Stimulated activated CD4-positive, alpha-beta T cell treated with anti-CD3 and anti-CD28 coated beads, TNF-alpha, amount 100 ng/mL, for 4 hours (primary cell): ENCODE measurements around the gene GTPBP10.

Experiments
- DNase-seq, 3 experiments: peaks; one replicate each; pipeline ENCODE4 v3.0.0-alpha.2; 2020; ENCODE audit warnings: low read depth in 3 of 3

GTPBP10 gene

DNA sequence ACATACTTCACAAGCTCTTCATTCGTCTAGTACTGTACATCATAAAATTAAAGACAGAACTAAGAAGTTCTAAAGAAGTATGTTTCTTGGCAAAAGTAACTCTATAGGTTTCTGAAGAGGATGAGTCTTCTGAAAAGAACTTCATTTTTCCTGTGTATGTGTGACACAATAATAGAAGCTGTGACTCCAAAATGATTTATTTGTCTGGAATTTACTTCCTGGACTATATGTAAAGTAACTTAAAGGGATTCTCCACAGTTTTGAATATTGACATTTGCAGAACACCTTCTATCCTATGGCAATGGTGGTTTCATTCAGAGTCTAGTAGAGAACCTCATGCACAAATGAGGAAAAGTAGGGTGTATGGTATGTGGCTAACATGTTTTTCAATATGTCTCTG is 36.9 kb downstream of the GTPBP10 start:
- DNase-seq = no peak

DNA sequence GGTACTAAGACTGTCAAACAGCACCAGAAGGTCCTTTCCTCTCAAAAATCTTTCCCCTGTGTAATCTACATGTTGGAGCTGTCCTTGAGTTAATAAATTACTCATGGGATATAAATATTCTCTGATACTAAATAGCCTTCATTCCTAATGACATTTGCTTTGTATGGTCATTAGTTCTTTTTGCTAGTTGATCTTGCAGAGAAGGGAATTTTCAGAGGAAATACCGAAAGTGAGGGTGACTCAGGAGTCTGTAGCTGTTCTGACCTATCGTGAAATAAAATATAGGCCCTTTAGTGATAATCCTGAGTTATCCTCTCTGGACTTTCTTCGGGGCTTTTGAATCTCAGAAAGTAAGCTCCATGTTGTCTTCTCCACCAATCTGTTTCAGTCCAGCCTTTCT is 37.3 kb downstream of the GTPBP10 start:
- no peak for DNase-seq

DNA sequence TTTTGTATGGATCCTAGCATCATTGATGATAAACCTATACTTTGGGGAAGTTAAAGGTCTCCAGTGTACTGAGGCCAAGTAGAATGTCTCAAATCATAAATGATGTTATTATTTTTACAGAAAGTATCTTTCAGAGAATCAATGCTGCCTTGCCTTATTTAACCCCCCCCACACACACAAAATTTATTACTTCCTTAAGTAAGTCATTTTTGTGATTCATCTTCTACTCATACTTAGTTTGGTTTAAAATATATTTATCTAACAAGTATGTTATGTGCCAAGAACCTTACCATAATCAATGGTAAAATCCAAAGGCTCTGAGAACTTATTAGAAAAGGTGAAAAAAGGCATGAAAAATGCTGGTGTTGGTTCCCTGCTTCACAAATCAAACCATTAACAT is 37.9 kb downstream of the GTPBP10 start:
- no peak for DNase-seq

DNA sequence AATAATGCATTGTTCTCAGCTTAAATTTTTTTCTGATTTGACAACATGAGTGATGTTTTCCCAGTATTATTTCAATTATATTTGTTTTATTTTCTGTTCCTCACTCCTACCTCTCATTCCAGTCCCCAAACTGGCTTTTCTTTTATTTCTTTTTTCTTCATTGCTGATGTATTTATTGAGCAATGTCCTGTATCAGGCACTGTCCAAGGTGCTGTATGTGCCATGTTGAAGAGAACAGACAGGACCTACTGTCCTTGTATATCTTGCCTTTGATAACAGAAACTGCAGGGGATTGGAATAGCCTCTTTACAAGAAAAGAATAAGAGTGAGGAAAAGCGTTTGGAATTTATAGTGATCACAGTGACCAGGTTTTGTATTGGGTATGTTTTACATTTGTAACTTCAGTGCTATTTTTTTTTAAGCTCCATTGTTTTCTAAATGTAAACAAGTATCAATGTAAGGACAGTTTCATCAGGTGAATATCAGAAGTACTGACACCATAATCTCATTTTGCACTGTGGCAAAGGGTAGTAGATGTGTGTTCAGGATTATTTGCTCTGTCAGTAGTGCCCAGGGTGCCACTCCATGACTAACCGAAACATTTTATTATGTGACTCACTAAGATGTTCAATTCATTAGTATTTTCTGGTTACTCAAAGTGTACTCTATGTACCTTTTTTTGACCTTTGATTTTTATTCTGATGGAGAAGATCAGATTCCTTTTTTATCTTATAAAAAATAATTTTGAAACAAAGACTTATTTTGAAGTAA is 41.1 kb downstream of the GTPBP10 start:
- DNase-seq = no peak

DNA sequence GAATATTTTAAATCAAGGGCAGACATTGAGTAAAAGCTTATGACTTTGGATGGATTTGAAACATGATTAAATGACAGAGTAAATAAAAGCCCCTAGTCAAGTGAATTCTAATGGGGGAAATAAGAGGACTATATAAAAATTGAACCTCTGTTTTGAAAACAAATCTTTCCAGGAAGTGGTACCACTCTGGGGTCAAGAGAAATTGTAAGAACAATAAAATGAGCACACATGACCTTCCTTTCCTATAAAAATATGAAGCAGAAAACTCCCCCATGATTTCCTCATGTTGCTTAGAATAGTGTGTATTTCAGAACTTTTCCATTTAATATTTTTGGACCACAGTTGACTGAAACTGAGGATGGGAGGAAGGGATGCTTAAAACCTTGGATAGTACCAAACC is 44.4 kb downstream of the GTPBP10 start:
- no peak for DNase-seq

DNA sequence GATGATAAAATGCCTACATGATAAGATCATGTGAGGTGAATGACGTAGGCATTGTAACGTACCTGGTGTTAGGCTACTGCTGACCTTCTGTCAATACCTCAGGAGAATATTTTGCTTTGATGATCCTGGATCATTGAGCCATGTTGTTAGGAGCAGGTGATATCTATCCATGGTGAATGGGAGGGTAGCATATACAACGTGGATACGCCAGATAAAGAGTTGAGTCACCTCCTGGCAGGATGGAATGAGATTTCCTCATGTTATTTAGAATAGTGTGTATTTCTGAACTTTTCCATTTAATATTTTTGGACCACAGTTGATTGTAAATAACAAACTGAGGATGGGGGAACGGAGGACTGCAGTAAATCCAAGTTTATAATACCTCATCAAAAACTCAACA is 45.0 kb downstream of the GTPBP10 start:
- no peak for DNase-seq

DNA sequence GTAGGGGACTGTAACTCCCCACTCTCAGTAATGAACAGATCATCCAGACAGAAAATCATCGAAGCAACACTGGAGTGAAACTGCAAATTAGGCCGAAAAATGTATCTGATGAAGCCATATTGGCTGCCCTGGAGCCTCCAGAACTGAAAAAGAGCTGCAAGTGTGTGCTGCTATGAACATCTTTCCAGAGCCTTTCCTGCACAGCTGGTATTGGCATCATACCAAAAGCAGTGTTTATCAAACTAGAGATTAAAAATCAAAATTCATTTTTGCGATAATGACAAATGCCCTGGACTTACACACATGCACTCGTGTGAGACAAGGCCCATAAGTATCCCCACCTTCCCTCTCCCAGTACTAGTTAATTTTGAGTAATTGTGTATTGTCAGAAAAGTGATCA is 49.9 kb downstream of the GTPBP10 start:
- no peak for DNase-seq

DNA sequence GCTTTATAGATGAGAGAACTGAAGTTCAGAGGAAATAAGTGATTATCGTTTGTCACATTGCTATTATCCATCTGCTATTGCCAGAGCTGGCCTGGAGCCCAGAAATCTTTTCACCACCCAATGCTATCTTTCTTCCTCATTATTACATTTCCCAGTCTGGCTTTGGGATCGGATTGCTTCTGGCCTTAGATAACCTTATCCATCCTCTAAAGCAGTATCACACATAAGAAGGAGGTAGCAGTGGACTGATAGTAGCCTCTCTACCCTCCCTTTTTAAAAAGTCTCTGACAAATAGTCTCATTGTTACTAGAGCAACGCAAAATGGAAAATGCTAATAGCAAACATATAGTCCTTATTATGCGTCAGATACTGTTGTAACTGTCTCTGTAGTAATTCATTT is 55.5 kb downstream of the GTPBP10 start:
- no peak for DNase-seq

DNA sequence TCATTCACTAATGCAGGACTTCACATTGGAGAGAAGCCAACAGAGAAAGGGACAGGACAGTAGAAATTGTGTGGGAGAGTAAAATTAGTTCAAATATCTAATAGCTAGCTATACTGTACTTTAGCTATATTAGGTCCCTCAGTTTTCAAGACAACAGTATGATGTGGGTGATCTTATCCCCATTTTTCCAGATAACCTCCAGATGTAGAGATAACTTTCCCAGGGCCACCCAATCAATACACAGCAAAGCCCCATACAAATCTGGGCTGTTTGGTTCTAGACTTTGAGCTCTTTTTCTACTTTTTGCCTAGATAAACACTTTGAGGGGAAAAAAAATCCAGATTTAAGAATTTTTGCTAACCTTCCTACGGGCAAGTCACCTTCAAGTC is 56.3 kb downstream of the GTPBP10 start:
- no peak for DNase-seq

DNA sequence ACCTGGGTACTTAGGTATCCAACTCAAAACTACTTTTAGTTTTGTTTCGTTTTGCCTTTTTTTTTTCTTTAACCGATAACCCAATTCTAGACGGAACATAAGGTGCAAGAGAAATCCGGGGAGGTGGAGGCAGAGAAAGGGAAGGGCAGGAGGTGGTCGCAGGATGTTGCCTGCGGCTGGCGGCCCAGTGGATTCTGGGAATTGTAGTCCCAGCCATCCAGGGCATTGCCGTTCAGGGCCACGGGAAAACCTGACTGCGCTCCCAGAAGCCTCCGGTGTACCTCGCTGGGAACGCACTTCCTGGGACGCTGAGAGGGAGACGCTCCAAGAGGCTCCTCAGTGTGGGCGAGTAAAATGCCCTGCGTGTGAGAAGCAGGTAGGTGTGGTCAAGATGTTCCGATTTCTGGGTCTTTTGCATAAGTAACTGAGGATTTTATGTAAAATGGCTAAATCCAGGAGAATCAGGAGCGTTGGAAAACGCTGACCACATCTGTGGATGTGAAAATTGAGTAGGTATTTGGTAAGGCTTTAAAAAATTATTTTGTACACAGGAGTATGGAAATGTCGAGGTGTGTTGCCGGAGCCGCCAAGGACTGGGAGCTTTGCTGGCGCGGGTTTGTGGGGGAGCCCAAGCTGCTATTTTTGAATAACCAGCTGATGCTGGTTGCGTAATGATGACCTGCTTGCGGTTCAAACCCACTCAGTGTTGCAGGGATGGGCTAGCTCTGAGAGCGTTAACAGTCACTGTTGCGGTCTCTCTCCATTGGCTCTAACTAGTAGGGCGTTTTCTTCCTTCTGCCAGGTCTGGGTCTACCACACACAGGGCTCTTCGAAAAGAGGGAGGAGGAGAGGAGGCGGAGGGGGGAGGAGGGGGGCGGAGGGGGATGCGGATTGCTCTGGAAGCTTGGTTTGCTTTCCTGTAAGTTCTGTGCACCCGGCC is 56.9 kb downstream of the GTPBP10 start, which contains the start of gene CLDN12:
Gene CLDN12 (plus strand): TSS at position 288 of the 940 bp plus-strand sequence. CDS start 9,216 bp downstream, outside the sequence.
- peak; percentile 9 to 35 (median 35) for DNase-seq

DNA sequence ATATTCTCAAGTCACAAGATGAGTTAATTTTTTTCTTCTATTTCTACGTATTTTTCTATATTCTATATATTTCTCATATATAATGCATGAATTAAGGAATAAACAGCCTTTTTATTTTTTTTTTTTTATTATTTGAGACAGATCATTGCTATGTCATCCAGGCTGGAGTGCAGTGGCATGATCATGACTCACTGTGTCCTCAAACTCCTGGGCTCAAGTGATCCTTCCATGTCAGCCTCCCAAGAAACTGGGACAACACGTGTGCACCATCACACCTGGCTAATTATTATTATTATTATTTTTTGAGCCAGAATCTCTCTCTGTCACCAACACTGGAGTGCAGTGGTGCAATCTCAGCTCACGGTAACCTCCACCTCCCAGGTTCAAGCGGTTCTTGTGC is 58.3 kb downstream of the GTPBP10 start:
- no peak for DNase-seq

DNA sequence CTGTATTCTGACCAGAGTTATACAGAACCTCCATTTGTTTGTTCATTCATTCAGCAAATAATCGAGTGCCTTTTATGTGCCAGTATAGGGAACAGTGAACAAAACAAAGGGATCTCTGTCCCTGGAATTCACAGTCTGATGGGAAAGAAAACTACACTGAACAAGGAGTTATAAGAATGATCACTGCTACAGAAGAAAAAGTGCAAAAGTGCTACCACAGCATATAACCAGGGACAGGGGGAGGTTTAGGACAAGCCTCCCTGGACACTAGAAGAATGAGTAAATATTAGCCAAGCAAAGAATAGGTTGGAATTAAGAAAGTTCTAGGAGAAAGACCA is 60.9 kb downstream of the GTPBP10 start:
- DNase-seq = no peak

DNA sequence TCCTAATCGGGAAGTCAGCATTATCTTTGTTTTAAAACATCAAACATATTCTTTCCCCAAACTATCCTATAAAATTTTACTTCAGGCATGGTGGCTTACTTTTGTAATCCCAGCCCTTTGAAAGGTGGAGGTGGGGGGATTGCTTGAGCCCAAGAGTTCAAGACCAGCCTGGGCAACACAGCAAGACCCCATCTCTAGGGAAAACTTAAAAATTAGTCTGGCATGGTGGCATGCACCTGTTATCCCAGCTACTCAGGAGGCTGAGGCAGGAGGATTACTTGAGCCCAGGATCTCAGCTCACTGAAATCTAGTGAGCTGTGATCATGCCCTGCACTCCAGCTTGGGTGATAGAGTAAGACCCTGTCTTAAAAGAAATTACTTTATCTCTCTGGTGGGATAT is 61.6 kb downstream of the GTPBP10 start:
- no peak for DNase-seq

DNA sequence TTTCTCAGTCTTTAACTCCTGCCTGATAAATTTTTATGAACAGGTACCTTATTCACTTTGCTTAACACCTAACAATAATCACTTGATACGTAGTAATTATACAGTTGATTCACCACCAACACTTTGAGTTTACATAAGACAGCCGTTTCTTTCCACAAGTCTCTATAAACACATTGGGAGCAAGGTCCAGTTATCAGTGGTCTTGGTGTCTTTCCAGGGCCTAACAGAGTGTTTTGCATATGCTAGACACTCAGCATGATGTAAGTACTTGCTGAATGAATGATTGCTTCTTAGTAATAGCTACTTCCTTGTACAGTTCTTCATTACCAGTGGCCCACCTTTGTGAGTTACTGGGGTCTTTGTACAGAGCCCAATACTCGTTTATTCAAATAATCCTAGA is 63.2 kb downstream of the GTPBP10 start:
- DNase-seq = no peak

DNA sequence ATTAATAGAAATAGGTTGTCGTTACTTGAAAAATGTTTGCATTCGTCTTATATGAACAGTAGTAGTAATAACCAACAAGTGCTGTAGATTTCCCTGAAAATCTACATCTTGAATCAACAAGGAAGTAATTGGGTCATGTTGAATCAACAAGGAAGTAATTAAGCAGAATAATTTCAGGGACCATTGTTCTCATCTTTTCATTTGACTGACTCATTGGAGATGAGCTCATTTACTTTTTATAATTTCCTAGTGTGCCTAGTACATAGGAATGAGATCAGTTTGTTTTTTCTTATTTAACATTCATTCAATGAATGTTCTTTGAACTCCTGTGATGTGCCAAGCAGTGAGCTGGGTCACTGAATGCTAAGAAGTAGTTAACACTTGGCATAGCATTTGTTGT is 65.0 kb downstream of the GTPBP10 start:
- no peak for DNase-seq

DNA sequence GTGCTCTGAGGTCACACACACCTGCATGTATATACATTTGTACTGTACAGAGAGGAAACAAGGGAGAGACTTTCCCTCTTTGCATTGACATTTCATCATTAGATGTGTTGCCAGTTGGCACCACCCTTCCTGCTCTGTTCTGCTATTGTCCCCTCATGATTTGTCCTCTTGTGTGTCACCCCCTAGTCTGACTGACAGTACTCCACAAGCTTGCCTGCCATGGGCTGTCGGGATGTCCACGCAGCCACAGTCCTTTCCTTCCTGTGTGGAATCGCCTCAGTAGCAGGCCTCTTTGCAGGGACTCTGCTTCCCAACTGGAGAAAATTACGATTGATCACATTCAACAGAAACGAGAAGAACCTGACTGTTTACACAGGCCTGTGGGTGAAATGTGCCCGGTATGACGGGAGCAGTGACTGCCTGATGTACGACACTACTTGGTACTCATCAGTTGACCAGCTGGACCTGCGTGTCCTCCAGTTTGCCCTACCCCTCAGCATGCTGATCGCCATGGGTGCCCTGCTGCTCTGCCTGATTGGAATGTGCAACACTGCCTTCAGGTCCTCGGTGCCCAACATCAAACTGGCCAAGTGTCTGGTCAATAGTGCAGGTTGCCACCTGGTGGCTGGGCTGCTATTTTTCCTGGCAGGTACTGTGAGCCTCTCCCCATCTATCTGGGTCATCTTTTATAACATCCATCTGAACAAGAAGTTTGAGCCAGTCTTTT is 66.1 kb downstream of the GTPBP10 start:
- DNase-seq = no peak

DNA sequence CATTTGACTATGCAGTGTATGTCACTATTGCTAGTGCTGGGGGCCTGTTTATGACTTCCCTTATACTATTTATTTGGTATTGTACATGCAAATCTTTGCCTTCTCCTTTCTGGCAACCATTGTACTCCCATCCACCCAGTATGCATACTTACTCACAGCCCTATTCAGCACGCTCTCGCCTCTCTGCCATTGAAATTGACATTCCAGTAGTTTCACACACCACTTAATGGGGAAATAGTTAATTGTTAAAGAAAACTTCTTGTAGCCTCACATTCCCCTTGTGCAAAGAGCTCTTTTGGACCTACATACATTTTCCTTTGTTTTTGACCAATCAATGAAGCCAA is 66.6 kb downstream of the GTPBP10 start:
- DNase-seq = no peak

DNA sequence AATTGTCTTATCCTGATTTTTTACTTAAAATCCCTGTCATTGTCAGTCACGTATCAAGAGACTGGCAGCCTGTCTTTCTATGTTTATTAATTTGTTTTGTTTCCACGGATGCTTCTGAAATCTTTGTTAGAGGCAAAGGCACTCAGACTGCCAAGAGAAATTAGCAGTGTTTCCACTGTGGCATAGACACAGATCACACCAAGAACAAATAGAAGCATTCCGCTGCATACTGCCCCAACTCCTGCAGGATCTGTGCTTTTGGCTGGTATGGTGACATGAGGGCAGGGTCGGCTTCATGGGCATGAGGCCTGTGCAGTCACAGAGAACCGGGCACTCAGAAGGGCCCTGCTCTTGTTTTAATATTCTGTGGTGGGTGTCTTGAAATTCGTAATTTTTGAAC is 75.1 kb downstream of the GTPBP10 start:
- DNase-seq = no peak

DNA sequence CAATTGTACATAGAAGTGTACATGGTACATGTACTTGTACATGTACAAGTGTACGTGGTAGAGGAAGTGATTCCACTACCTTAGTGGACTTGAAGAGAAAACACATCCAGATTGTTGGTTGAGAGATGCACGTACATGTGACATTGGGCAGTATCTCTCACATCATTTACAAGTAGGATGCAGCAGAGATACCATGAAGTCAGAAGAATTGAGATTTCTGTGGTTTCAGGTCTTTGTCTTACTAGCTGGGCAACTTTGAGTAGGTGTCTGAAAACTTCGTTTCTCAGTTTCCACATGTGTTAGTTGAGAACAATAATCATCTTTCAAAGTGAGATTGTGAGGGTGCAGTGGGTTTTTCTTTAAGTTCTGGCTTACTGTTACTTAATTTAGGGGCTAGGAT is 78.2 kb downstream of the GTPBP10 start:
- no peak for DNase-seq

DNA sequence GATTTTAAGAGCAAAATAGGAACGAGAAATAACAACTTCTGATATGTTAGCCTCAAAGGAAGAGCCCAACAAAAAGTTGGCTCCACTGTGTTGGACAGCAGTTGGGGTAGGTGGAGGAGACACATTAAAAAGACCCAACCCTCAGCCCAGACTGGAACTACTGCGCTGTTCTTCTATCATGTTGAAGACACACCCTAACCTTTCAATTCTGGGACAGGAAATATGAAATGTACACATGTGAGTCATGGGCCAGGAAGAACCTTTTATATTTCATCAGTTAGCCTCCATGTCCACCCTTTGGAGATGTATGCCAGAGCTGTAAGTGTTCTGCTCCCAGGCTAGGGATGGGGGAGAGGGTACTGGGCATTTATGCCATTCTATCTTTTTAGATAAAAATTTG is 78.9 kb downstream of the GTPBP10 start:
- DNase-seq = no peak

DNA sequence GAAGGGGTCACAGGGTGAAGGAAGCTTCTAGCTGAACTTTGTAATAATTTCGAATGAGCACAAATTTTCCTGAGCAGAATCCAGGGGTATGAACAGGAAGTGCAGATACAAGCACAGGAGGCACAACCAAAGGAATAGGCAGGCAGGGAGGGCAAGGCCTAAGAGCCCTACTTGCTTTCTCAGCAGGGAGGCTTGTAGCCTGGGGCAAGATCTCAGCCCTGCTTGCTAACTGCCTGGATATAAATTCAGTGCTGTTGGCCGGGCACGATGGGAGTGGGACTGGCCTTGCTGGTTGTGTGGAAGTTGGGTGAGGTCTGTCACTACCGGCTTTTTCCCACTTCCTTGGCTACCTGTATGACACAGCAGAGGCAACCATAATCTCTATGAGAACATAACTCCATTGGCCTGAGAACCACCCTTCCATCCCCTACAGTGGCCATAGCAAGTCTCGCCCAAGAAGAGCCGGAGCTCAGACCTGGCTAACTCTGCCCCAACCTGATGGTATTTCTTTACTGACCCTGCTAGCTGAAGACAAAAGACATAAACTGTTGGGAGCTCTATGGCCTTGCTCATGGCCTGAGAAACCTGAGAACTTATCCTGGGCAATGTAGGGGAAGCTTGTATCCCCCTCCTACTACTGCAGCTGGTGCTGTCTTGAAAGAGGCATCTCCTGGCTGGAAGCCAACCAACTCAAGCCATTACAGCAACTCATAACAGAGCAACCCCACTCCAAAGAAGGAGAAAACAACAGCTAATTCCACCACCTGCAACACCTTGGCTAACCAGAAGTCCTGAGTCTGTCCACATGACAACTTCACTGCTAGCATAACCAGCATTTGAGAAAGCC is 84.3 kb downstream of the GTPBP10 start:
- no peak for DNase-seq

DNA sequence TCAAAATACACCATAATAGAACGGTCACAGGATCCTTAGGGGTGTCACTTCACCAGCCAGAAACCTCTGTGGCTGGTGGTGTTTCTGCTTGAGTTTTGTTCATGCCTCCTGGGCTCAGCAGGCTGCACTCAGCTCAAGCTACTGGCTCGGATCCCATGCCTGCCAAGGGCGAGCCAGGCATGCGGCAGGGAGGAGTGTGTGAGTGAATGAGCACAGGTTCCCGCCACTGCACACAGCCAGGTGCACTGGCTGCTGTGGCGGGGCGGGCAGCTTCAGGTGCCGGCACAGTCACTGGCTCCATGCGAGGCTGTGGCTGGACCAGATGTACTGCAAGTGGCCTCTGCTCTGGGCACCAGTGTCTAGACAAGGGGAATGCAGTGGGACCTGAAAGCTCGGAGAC is 86.2 kb downstream of the GTPBP10 start:
- DNase-seq = no peak
